MM.1S (cell line): Measurements from ENCODE around the gene SLC35F3.

Source experiments
- DNase-seq: peaks from one replicate; pipeline ENCODE4 v3.0.0-alpha.2; 2015
- H2AFZ ChIP-seq: fragments of 300-600 bp; sonication (generic); 2 replicates; pipeline ENCODE4 v1.6.0; 2016; ENCODE audit warnings: antibody characterized with exemption, low read length
- H3F3A ChIP-seq: fragments of 300-600 bp; sonication (generic); 2 replicates; pipeline ENCODE4 v1.6.1; 2016; ENCODE audit warnings: mild to moderate bottlenecking, antibody characterized with exemption, low read length, moderate library complexity, mixed read lengths; ENCODE audit not compliant: insufficient read depth
- H3K27ac ChIP-seq: fragments of 300-600 bp; sonication (generic); 2 replicates; pipeline ENCODE4 v1.5.1; 2016; ENCODE audit warnings: mild to moderate bottlenecking, low read length
- H3K27me3 ChIP-seq: fragments of 300-600 bp; sonication (generic); replicated peaks from 2 replicates; pipeline ENCODE4 v1.6.0; 2016; ENCODE audit warnings: low read length; ENCODE audit not compliant: insufficient read depth
- H3K36me3 ChIP-seq: fragments of 300-600 bp; sonication (generic); replicated peaks from 2 replicates; pipeline ENCODE4 v1.6.1; 2016; ENCODE audit warnings: mild to moderate bottlenecking, low read length, mixed read lengths; ENCODE audit not compliant: insufficient read depth
- H3K4me1 ChIP-seq: fragments of 300-600 bp; sonication (generic); 2 replicates; pipeline ENCODE4 v1.6.1; 2016; ENCODE audit warnings: low read length, mixed read lengths
- H3K4me2 ChIP-seq: fragments of 300-600 bp; sonication (generic); 2 replicates; pipeline ENCODE4 v1.6.0; 2016; ENCODE audit warnings: low read depth, low read length
- H3K4me3 ChIP-seq: fragments of 300-600 bp; sonication (generic); 2 replicates; pipeline ENCODE4 v1.5.1; 2016; ENCODE audit warnings: low read length, mixed read lengths
- H3K79me2 ChIP-seq: fragments of 300-600 bp; sonication (generic); 2 replicates; pipeline ENCODE4 v1.6.1; 2016; ENCODE audit warnings: mixed run types, low read length, mixed read lengths
- H3K9ac ChIP-seq: fragments of 300-600 bp; sonication (generic); 2 replicates; pipeline ENCODE4 v1.6.1; 2016; ENCODE audit warnings: low read length, mixed read lengths
- H3K9me2 ChIP-seq: fragments of 300-600 bp; sonication (generic); replicated peaks from 2 replicates; pipeline ENCODE4 v1.6.1; 2016; ENCODE audit warnings: mild to moderate bottlenecking, low read length, mixed read lengths; ENCODE audit not compliant: insufficient read depth
- H3K9me3 ChIP-seq: fragments of 300-600 bp; sonication (generic); replicated peaks from 2 replicates; pipeline ENCODE4 v1.6.1; 2016; ENCODE audit warnings: mild to moderate bottlenecking, low read length, mixed read lengths; ENCODE audit not compliant: insufficient read depth
- H4K20me1 ChIP-seq: fragments of 300-600 bp; sonication (generic); 2 replicates; pipeline ENCODE4 v1.6.1; 2016; ENCODE audit warnings: mild to moderate bottlenecking, low read length, moderate library complexity, mixed read lengths; ENCODE audit not compliant: insufficient read depth
- EZH2 ChIP-seq: fragments of 300-600 bp; sonication (generic); optimal IDR thresholded peaks from 2 replicates; pipeline ENCODE3; 2017; ENCODE audit warnings: low read depth, mild to moderate bottlenecking, antibody characterized with exemption, low read length, mixed read lengths
- EZH2phosphoT487 ChIP-seq: fragments of 300-600 bp; sonication (generic); IDR thresholded peaks from 2 replicates; pipeline ENCODE4 v1.6.1; 2018; ENCODE audit warnings: antibody characterized with exemption, low read length
- TF ChIP-seq, protein P1 (sequence below): fragments of 300-600 bp; sonication (generic); IDR thresholded peaks from 2 replicates; pipeline ENCODE4 v1.5.1; 2016; ENCODE audit warnings: antibody characterized with exemption, low read length, mixed read lengths

Gene SLC35F3

DNA sequence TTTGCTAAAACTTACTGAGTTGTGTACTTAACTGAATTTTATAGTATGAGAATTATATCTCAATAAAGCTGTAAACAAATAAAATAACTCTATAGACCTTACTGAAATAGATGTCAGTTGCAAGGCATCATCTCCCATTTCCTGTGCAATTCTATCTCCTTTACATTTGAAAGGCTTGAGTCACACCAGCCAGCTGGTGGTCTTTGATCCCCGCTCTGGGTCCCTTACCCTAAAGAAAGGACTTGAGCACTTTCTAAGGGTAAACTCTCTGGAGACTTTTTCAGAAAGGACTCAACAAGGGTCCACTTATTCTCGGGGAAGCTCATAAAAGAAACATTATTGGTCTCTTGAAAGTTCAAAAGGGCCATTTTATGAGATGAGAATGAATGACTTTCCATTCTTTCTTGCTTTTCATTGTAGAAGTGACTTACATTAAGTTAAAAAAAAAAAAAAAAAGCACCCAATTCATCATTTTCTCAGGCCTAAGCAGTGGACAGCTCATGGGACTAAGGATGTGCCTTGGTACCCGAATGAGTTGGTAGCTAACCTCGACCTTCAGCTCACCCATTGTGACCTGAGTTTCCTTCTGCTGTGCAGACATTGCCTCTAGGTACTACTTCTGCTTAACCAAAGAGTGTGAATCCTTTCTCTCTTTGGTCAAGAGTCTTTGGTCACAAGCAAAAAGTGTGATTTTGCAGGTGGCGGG lies 321.8 kb downstream of the SLC35F3 start:
- no peak overlapping the region for H2AFZ ChIP-seq
- TF ChIP-seq, protein P1, sequence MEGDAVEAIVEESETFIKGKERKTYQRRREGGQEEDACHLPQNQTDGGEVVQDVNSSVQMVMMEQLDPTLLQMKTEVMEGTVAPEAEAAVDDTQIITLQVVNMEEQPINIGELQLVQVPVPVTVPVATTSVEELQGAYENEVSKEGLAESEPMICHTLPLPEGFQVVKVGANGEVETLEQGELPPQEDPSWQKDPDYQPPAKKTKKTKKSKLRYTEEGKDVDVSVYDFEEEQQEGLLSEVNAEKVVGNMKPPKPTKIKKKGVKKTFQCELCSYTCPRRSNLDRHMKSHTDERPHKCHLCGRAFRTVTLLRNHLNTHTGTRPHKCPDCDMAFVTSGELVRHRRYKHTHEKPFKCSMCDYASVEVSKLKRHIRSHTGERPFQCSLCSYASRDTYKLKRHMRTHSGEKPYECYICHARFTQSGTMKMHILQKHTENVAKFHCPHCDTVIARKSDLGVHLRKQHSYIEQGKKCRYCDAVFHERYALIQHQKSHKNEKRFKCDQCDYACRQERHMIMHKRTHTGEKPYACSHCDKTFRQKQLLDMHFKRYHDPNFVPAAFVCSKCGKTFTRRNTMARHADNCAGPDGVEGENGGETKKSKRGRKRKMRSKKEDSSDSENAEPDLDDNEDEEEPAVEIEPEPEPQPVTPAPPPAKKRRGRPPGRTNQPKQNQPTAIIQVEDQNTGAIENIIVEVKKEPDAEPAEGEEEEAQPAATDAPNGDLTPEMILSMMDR, result no peak
- TF ChIP-seq EZH2 (no peak), EZH2phosphoT487 (no peak)
- no peak overlapping the region for H3K27ac ChIP-seq

DNA sequence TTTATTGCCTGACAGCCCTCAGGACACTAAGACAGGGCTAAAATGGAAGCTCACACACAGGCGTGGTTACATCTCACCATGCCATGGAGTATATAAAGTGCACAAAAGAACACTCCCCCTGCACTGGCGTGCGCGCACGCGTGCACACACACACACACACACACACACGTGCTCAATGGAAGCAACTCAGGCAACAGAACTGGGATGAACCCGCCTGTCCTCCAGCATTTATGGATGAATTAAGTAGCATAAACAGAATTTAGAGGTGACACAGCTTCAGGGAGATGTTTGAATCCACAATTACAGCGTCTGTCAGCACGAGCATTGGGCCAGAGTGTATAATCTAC lies 322.3 kb downstream of the SLC35F3 start:
- H3K79me2 ChIP-seq, result no peaks in the 10 kb centered on the region
- H3K4me1 ChIP-seq, result no peaks in the 10 kb centered on the region
- no peak overlapping the region for H3K27ac ChIP-seq
- DNase-seq, result no peak
- H3K9me3 ChIP-seq, result no peaks in the 10 kb centered on the region
- H2AFZ ChIP-seq, result no peak overlapping the region
- H4K20me1 ChIP-seq, result no peaks in the 10 kb centered on the region
- H3K27me3 ChIP-seq, result no peaks in the 10 kb centered on the region
- H3K4me3 ChIP-seq, result no peak overlapping the region
- H3F3A ChIP-seq, result no peaks in the 10 kb centered on the region
- no peak overlapping the region for H3K4me2 ChIP-seq
- H3K9me2 ChIP-seq, result no peaks in the 10 kb centered on the region
- no peaks in the 10 kb centered on the region for H3K36me3 ChIP-seq
- H3K9ac ChIP-seq, result no peak overlapping the region
- TF ChIP-seq, protein P1, result no peak
- TF ChIP-seq EZH2phosphoT487, result no peak
- no peak for TF ChIP-seq EZH2

More for the DNA sequence above, 321.8 kb downstream of the SLC35F3 start:
- H3K4me3 ChIP-seq, result no peak overlapping the region
- H3K4me1 ChIP-seq, result no peaks in the 10 kb centered on the region
- H3K9ac ChIP-seq, result no peak overlapping the region
- H3K79me2 ChIP-seq, result no peaks in the 10 kb centered on the region
- H3K27me3 ChIP-seq, result no peaks in the 10 kb centered on the region
- H3K4me2 ChIP-seq, result no peak overlapping the region
- H3F3A ChIP-seq, result no peaks in the 10 kb centered on the region
- H3K9me2 ChIP-seq, result no peaks in the 10 kb centered on the region
- no peaks in the 10 kb centered on the region for H3K36me3 ChIP-seq
- H3K9me3 ChIP-seq, result no peaks in the 10 kb centered on the region
- no peak for DNase-seq
- no peaks in the 10 kb centered on the region for H4K20me1 ChIP-seq

DNA sequence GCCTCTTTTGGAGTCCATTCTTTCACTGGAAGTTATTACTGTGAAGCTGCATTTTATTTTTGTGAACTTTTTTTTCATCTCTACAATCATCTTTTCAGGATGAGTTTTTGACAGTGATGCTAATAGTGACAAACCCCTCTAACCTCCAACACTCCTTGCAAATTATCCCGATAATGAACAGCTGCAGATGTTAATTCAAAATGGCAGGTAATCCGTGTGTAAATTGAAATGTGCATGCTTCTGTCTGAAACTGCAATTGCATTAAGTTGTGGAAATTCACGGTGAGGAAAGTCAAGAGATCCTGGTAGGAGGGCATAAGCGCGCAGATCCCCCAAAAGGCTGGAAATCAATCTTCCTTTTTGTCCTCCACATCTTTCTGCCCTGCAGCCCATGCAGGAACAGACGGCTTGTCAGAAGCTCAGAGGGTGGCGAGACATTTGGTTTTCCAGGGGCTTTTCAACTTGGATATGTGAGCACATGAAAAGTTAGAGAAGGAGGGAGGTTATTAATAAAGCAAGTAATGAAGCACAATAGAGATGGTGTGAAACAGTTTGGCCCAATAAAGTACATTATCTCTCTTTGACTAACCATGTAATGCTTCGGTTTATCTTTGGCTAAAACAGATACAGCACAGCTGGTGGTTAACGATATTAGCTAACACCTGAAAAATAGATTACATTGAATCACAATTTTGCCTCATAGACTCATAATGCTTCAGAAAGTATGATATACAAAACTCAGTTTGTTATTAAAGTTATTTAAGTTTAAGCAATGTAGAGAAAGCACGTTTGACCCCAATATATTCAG lies 325.3 kb downstream of the SLC35F3 start:
- H3K9ac ChIP-seq, result no peak overlapping the region

More for the DNA sequence above, 325.3 kb downstream of the SLC35F3 start:
- Histone ChIP-seq H3K9me2 (no peaks in the 10 kb centered on the region), H3K27ac (no peak overlapping the region), H3K79me2 (no peaks in the 10 kb centered on the region), H4K20me1 (no peaks in the 10 kb centered on the region), H3K27me3 (no peaks in the 10 kb centered on the region), H3K36me3 (no peaks in the 10 kb centered on the region), H3K4me2 (no peak overlapping the region), H3K4me1 (no peaks in the 10 kb centered on the region), H3F3A (no peaks in the 10 kb centered on the region), H3K9me3 (no peaks in the 10 kb centered on the region), H2AFZ (no peak overlapping the region), H3K4me3 (no peak overlapping the region)
- TF ChIP-seq, protein P1, result no peak
- TF ChIP-seq EZH2phosphoT487 (no peak), EZH2 (no peak)
- no peak for DNase-seq
